SK-MEL-5 (cell line): ENCODE measurements around the gene CLSTN2. TPM values are rescaled to one million over a fixed set of nuclear protein-coding genes. Genes with fewer than 3 reads are reported as not detected.

Source experiments
- DNase-seq: peaks from one replicate; pipeline ENCODE4 v3.0.0-alpha.2; 2016; ENCODE audit warnings: low read depth, low spot score
- in situ Hi-C: cut with HindIII; loops from 2 replicates; pipeline ENCODE4 v1.10.0; 2016; ENCODE audit warnings: low sequenced_read_pairs, high pct_unique_total_duplicates, low pct_unique_long_range_greater_than_20kb
- total RNA-seq: library from RNA; depleted of rRNA; stranded (reverse); fragments of >200 nt; shearing (Covaris generic); gene quantifications from 2 replicates; pipeline ENCODE4 v1.2.3, GENCODE V29; 2014

CLSTN2 gene
- total RNA-seq, 1 experiment from 2014 or later: not detected

DNA sequence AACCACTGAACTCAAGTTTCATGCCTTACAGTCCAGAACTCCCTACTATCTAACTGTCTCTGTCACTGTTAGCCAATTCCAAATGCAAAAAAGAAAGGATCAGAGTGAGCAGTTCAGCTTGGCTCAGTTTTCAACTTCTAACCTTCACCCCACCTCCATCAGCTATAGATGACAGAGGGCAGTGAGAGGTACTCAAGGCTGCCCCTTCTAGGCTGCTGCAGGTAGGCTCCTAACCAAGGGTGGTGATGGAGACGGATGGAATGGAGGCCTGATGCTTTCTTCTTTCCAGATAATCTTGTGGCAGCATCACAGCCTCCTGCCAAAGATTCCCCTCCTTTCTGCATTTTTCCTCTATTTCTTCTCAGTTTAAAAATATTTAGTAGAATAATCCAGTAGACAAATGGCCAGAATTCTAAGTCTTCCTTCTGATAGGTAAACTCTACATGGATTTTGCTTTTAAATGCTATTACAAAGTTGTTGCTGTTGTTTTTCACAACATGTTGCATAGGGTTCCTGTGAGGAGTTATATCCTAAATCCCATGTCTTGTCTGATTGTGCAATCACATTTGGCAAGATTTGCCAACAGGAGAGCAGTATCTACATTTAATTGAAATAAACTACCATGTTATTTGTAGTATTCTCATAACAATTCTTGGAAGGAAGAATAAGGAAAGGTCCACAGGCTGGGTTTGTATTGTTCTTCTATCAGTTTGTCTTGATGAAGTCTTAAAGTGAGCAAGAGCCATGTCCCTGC, 441.3 kb downstream of the CLSTN2 start:
- in situ Hi-C loops: no loop called here
- DNase-seq: no peak

DNA sequence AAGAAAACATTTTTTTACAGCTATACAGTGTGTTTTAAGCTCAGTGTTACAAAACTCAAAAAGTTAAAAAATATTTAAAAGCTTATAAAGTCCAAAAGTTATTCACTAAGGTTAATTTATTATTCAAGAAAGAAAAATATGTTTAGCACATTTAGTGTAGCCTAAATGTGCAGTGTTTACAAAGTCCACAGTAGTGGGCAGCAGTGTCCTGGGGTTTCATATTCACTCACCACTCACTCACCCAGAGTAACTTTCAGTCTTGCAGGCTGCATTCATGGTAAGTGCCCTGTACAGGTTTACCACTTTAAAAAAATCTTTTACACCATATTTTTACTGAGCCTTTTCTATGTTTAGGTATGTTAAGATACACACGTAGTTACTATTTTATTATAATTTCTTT, 442.7 kb downstream of the CLSTN2 start:
- DNase-seq: no peak
- in situ Hi-C loops: no loop called here

DNA sequence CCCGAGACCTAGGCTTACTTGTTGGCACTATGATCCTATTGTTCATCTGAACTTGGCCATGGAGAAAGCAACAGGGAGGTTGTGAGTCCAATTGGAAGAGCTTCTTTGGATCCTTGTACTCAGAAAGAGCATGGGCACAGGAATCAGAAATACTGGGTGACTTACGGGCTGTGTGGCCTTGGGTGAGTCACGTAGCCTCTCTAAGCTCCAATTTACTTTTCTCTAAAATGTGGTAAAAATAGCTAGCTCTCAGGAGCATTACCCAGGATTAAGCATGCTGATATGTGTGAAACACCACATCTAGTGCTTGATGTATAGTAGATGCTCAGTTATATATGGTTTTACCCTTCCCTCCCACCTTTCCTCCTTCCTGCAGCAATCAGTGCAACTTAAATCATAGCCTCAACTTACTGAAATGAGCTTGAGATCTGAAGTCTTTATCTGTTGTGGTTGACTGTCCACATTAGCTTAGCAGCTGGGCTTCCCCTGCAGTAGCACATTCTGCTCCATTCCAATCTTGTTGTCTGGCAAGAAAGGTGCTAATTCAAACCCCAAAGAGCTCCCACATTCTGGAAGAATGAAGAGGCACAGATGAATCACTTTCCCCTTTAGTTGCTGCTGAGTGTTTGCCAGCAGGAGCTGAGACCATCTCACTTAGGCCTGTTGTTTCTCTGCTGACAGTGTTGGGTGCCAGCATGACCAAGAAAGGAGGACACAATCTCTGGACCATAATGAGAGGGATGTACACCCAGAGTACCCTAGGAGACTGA, 443.8 kb downstream of the CLSTN2 start:
- in situ Hi-C loops: no loop called here
- DNase-seq: no peak

DNA sequence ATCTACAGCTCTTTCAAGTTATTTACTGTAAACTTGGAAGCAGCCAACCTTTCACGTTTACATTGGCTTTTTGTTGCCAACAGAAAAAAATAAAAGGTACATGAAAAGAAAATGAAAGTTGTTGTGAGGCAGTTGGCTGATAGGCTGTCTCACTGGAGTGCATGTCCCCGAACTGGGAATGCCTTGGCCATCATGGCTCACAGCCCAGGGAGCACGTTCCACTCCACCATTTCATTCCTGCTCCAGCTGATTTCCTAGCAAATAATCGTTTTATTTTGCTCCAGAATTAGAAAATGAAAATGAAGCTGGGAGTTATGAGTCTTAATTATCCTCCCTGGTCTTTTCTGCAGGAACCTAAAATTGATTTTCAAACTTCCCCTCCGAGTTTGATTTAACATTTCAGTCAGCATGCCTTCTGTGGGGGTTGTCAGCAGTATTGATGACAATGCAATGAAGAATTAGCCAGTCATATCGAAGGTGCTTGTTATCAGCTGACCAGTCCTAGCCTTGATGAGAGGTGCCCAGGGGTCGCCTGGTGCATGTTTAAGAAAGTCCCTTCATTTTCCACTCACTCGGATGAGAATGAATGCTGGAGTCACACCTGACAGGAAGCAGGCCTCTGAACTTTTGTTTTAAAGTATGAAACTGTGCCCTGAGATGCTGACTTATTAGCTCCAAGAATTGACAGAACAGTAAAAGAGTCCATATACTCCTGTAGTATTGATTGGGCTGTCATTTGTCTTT, 449.2 kb downstream of the CLSTN2 start:
- in situ Hi-C loops: no loop called here

DNA sequence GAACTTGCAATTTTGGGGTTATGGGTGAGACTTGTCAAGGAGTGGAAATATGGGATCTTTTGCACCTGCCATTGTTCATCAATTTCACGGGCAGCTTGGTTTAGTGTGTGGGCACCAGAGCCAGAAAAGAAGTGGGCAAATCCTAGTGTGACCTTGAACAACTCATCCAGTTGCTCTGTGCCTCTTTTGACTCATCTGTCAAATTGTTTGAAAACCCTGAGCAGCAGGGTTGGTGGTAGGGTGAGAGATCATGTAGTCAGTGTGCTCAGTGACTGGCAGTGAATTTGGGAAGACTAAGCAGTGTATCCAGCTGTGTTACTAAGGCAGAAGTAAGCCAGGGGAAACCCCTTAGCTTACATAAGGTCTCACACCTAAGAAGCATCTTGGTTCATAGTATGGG, 449.9 kb downstream of the CLSTN2 start:
- in situ Hi-C loops: no loop called here
- DNase-seq: no peak

More for the DNA sequence above, 449.2 kb downstream of the CLSTN2 start:
- no peak for DNase-seq

DNA sequence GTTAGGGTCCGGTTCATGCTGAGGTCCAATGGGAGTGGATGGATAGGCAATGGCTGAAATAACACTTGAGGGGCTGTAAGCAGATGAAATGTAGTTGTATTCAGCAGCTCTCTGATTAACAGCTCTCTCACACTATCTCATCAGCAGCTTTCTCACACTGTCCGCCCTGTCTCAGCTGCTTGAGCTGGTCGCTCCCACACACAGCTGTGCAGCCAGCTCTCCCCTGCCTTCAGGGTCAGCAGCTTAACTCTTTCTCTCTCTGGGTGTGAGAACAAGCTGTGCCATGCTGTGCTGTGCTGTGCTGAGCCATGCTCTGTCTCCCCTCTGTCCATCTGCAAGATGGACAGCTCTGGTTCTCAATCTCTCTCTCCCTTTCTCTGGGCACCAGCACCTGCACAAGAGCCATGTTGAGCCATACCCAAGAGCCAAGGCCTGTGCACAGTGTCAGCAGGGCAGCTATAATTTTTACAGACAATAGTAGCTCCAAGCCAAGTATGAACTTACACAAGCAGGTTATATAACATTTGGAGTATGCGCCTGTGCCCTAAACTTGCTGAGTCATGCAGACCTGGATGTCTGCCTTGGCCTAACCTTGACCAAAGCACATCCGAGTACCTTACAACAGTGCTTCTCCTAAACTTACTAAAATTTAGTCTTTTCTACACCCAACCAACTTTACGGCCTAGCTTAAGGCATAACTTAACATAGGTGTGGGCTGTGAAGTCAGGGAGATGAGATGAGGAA, 451.5 kb downstream of the CLSTN2 start:
- in situ Hi-C loops: no loop called here
- DNase-seq: no peak

DNA sequence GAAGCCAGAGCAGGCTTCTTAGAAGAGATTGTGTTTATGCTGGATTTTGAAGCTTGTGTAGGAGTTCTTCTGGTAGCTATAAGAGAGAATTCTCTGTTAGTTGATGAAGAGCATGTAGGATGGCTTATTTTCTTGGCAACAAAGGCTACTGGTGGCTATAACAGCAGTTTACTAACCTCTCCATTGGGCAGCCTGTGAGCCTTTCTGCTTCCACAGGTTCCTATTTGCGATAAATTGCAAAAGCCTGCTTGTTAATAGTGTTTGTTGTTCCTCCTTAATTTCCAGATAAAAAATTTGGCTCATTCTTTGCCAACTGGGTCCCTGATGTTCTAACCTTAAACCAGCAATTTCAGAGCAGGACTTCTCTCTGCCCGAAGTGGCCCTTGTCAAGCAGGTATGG, 452.3 kb downstream of the CLSTN2 start:
- in situ Hi-C loops: no loop called here
- no peak for DNase-seq

DNA sequence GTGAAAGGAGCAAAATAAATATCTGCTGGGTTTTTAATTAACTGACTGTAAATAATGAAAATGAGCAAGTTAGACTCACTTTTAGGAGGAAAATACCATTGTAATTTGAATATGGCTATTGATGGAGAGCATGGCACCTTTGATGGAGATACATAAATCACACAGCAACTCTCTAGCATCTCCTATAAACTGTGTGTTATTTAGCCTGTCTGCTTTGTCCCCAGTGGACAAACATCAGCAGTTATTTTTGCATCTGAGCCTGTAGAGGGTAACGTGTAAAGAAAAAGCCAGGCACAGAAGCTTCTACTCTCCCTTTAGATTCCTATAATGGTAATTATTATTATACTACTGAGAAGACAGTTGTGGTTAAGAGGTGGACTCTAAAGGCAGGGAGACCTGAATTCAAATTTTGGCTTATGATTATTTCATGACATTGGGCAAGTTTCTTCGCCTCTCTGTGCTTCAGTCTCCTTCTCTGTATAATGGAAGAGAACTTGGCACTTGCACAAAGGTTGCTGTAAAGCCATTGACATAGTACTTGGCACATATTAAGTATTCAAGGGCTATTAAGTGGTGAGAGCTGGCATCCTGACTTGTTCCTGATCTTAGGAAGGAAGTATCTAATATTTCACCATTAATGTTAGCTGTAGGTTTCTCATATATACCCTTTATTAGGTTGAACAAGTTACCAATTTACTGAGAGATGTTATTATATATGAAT, 453.4 kb downstream of the CLSTN2 start:
- in situ Hi-C loops: no loop called here
- DNase-seq: no peak

DNA sequence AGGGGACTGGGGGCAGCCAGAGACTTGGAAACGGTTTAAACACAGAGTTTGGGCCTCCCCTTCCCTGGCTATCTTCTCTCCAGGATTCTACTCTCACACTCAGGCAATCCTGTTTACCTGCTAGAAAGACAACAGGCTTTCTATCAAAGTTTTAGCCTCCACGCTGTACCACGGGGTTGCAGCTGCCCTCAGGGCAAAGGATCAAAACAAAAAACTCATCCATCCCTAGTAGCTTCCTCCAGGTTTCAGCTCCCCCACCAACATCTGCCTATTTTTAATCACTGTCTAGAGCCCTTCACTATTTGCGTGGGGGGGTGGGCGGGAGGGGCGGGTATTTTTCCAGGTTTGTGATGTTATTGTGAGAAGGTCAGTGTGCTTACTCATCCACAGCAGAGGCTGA, 456.1 kb downstream of the CLSTN2 start:
- peak; percentile 82 for DNase-seq
- in situ Hi-C loops: no loop called here

DNA sequence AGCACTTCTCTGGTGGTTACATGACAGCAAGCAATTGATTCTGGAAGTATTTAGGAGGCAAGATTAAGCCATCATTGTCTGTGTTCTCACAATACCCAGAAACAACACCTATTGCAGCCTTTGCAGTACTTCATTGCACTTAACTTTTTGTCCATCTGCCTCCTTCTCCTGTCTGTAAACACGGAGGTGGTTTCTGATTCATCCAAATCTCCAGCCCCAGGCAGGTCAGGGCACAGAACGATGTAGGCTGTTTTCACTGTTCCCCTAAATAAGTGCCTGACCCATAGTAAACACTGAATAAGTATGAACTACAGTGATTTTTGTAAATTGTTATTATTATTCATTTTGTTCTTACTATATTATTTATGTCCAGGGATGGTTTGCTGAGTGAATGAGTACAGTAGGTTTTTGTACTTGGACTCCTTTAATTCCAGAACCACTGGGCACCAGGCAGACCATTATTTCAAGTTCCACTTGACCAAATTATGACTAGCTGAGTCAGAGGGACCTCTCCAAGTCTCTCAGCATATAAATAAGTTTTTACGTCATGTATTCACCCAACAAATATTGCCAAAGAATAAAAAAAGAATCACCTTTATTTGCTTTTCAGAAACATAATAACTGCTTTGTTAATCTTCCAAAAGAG, 459.6 kb downstream of the CLSTN2 start:
- in situ Hi-C loops: no loop called here
- DNase-seq: no peak

DNA sequence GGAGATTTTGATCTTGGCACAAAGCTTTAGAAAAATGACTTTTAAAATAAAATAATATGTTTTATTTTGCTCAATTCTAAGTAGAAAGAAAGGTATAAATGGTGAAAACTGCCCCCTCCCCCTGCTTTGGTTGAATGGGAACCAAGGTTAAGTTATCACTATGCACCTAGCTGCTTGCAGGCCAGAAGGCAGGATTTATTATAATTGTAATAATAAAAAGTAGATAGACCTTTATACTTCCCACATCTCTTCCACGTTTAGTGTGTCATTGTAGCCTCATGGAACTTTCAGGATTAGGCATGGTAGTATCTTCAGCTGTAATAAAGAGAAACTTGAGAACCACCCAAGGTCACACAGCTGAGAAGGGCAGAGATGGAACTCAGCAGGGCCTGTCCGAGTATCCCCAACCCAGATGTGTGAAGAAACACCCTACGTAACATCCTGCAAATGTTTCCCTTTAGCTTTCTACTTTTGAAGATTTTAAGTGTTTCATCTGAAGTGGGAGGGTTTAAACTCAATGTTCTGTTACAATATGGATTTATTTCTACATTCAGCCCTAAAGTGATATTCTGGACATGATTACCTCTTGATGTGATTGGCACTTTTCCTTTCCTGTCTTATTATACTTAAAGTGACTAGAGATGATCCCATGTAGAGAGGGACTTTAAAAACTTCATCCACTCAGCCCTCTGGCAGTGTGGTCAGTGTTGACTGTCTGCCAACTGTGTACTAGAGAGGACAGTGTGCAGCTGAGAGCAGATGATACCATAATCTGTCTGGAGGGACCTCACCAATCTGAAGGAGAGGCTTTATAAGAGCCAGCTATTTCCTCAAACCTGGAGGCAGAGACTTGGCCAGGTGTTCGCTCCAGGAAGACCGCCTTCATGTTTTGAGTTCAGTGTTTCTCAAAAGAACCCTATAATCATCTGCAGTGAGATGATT, 460.4 kb downstream of the CLSTN2 start:
- DNase-seq: no peak
- in situ Hi-C loops: no loop called here

DNA sequence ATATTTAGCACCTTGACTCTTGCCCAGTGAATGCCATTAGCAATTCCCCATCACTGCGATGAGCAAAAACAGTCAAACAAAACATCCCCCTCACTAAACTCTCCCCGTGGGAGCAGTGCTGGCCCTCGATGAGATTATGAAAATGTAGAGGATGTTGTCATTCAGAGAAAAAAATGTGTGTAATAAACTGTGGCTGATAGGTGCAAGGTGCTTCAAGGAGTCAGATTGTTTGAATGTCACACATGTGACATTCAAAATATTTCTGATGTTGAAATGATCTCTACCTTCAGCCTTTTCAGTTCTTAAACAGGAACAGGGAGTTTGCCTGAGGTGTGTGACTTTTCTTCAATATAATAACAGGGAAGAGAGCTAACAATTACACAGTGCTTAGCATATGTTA, 461.1 kb downstream of the CLSTN2 start:
- DNase-seq: no peak
- in situ Hi-C loops: no loop called here

DNA sequence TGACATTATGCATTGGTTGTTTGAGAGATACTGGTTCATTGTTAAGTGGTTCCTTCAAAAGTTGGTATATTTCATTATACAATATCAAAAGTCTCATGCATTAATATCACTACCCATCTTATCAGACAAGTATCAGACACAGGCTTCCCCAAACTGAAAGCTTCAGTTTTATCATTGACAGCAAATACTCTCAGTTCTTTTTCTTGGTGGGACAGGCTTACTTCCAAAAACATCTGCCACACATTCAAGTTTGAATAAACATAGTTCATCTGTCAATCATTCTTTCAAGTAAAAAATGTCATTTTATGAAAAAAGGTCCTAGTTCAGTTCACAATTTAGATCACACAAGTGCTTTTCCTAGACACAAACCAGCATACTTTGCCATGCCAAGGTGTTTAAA, 462.9 kb downstream of the CLSTN2 start:
- no peak for DNase-seq
- in situ Hi-C loops: no loop called here

DNA sequence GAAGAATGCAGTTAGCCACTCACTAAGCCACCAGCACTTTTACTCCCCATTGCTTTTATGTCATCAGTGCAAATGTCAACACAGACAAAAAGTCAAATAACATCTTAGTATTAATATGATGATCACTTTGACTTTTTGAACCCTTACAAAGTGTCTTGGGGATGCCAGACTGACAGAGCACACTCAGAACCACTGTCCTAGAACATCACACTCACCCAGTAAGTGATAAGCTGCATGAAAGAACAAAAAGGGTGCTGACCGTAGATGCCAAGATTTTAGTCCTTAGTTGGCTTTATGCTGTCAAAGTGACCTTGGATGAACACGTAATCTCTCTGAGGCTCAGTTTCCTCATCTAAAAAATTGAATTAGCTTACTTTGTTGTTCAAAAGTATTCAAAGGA, 463.4 kb downstream of the CLSTN2 start:
- no peak for DNase-seq
- in situ Hi-C loops: no loop called here

DNA sequence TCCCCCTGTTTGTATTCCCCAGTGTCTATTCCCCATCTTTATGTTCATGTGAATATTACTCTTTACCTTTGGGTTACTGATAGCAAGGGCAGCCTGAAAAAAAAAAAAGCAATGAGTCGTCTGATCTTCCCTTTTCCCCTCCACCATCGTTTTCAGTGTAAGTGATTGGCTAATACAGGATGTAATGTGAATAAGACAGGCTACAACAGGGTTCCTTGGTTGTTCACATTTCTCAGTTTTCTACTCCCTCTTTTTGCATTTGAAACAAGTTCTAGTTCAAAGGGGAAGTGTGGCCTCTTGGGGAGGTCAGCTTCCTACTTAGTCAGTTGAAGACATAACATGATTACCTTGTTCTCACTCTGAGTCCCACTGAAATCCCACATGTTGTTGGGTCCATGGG, 464.9 kb downstream of the CLSTN2 start:
- DNase-seq: no peak
- in situ Hi-C loops: no loop called here

DNA sequence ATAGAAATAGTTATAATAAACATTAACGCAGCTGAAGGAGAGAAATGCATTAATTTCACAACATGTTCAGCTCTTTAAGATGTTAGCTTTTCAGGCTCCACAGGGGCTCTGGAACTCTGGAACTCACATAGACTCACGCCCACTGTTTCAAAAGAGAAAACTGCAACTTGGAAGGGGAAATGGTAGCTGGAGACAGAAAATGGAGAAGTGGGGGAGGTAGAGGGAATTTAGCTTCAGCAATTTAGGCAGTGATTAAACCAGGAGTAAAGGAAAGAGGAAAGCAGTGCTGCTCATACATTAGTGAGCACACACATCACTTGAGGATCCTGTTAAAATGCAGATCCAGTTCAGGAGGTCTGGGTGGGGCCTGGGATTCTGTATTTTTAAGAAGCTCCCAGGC, 468.1 kb downstream of the CLSTN2 start:
- in situ Hi-C loops: no loop called here
- DNase-seq: no peak
